KOPT-K1 (cell line): Measurements from ENCODE around the gene EYA3.

Source experiments
- H3K27ac ChIP-seq: fragments of 200-600 bp; sonication (generic); 2 replicates; pipeline ENCODE4 v1.5.1; 2016; ENCODE audit warnings: antibody characterized with exemption, mild to moderate bottlenecking, low read depth, low read length; ENCODE audit not compliant: poor library complexity, severe bottlenecking
- H3K36me3 ChIP-seq: fragments of 200-600 bp; sonication (generic); 2 replicates; pipeline ENCODE4 v1.5.1; 2017; ENCODE audit warnings: antibody characterized with exemption, mild to moderate bottlenecking, low read length, moderate library complexity; ENCODE audit not compliant: insufficient read depth
- H3K9me3 ChIP-seq: fragments of 200-600 bp; sonication (generic); 2 replicates; pipeline ENCODE4 v1.5.1; 2017; ENCODE audit warnings: antibody characterized with exemption, low read length, mild to moderate bottlenecking; ENCODE audit not compliant: insufficient read depth, poor library complexity, severe bottlenecking

EYA3 gene

GRCh38 chr1:28066393-28067154 is 21.8 kb downstream of the EYA3 start:
- no peaks in the 10 kb centered on the region for H3K9me3 ChIP-seq
- H3K36me3 ChIP-seq = peaks cover 12% of the 10 kb centered on the region; the same call in 1 of the 2 replicates
- H3K27ac ChIP-seq = no peak overlapping the region

GRCh38 chr1:28064064-28064463 is 24.3 kb downstream of the EYA3 start:
- Histone ChIP-seq H3K36me3 (peaks cover 12% of the 10 kb centered on the region; the same call in 1 of the 2 replicates), H3K9me3 (no peaks in the 10 kb centered on the region), H3K27ac (no peak overlapping the region)

- Histone ChIP-seq H3K27ac (no peak overlapping the region), H3K9me3 (no peaks in the 10 kb centered on the region), H3K36me3 (peaks cover 12% of the 10 kb centered on the region; the same call in 1 of the 2 replicates)
Observed at GRCh38 chr1:28062806-28063205, 25.6 kb downstream of the EYA3 start.

GRCh38 chr1:28058971-28059878 is 29.2 kb downstream of the EYA3 start:
- Histone ChIP-seq H3K9me3 (no peaks in the 10 kb centered on the region), H3K36me3 (peaks cover 8% of the 10 kb centered on the region; the same call in 1 of the 2 replicates), H3K27ac (no peak overlapping the region)

- no peaks in the 10 kb centered on the region for H3K9me3 ChIP-seq
- H3K36me3 ChIP-seq = peaks cover 8% of the 10 kb centered on the region; the same call in 1 of the 2 replicates
- H3K27ac ChIP-seq = no peak overlapping the region
Observed at GRCh38 chr1:28058168-28058567, 30.2 kb downstream of the EYA3 start.

GRCh38 chr1:28056129-28056925 is 32.1 kb downstream of the EYA3 start:
- Histone ChIP-seq H3K9me3 (no peaks in the 10 kb centered on the region), H3K27ac (no peak overlapping the region), H3K36me3 (peaks cover 11% of the 10 kb centered on the region)

- peaks cover 44% of the 10 kb centered on the region for H3K36me3 ChIP-seq
- H3K9me3 ChIP-seq = no peaks in the 10 kb centered on the region
- no peak overlapping the region for H3K27ac ChIP-seq
Observed at GRCh38 chr1:28050776-28051175, 37.6 kb downstream of the EYA3 start.

GRCh38 chr1:28046716-28047115 is 41.7 kb downstream of the EYA3 start:
- Histone ChIP-seq H3K9me3 (no peaks in the 10 kb centered on the region), H3K27ac (no peak overlapping the region), H3K36me3 (peaks cover 56% of the 10 kb centered on the region)

- no peaks in the 10 kb centered on the region for H3K9me3 ChIP-seq
- peaks cover 54% of the 10 kb centered on the region for H3K36me3 ChIP-seq
- no peak overlapping the region for H3K27ac ChIP-seq
Observed at GRCh38 chr1:28045777-28046176, 42.6 kb downstream of the EYA3 start.

GRCh38 chr1:28044399-28044798 is 44.0 kb downstream of the EYA3 start:
- no peak overlapping the region for H3K27ac ChIP-seq
- no peaks in the 10 kb centered on the region for H3K9me3 ChIP-seq
- peaks cover 62% of the 10 kb centered on the region for H3K36me3 ChIP-seq

- Histone ChIP-seq H3K9me3 (no peaks in the 10 kb centered on the region), H3K27ac (no peak overlapping the region), H3K36me3 (peaks cover 64% of the 10 kb centered on the region)
Observed at GRCh38 chr1:28039341-28039740, 49.1 kb downstream of the EYA3 start.

- H3K36me3 ChIP-seq = peaks cover 64% of the 10 kb centered on the region
- H3K27ac ChIP-seq = no peak overlapping the region
- H3K9me3 ChIP-seq = no peaks in the 10 kb centered on the region
Observed at GRCh38 chr1:28037946-28038345, 50.5 kb downstream of the EYA3 start.

- Histone ChIP-seq H3K9me3 (no peaks in the 10 kb centered on the region), H3K27ac (no peak overlapping the region), H3K36me3 (peaks cover 61% of the 10 kb centered on the region)
Observed at GRCh38 chr1:28037206-28037605, 51.2 kb downstream of the EYA3 start.

- Histone ChIP-seq H3K36me3 (peaks cover 54% of the 10 kb centered on the region), H3K27ac (no peak overlapping the region)
Observed at GRCh38 chr1:28036431-28036830, 52.0 kb downstream of the EYA3 start.

GRCh38 chr1:28035420-28035819 is 53.0 kb downstream of the EYA3 start:
- H3K36me3 ChIP-seq = peaks cover 51% of the 10 kb centered on the region
- no peaks in the 10 kb centered on the region for H3K9me3 ChIP-seq

More at GRCh38 chr1:28036431-28036830, 52.0 kb downstream of the EYA3 start:
- H3K9me3 ChIP-seq = no peaks in the 10 kb centered on the region

More at GRCh38 chr1:28035420-28035819, 53.0 kb downstream of the EYA3 start:
- no peak overlapping the region for H3K27ac ChIP-seq
